GM23338 (cell line): ENCODE data around the gene S100A8. TPM values are rescaled to one million over a fixed set of nuclear protein-coding genes. Genes with fewer than 3 reads are reported as not detected.

Source experiments
- ATAC-seq: fragments of 200-7000 bp; cut with Tn5 transposase; 3 replicates; pipeline ENCODE4 v1.9.1; 2020
- DNase-seq: peaks from one replicate; pipeline ENCODE4 v3.0.0-alpha.2; 2015; ENCODE audit warnings: low spot score
- H2AFZ ChIP-seq: fragments of 200-600 bp; sonication (generic); 2 replicates; pipeline ENCODE4 v1.8.0; 2016; ENCODE audit warnings: antibody characterized with exemption, mild to moderate bottlenecking, moderate library complexity
- H3F3A ChIP-seq: fragments of 200-600 bp; sonication (generic); replicated peaks from 2 replicates; pipeline ENCODE4 v1.8.0; 2017; ENCODE audit warnings: antibody characterized with exemption, mixed run types, low read depth
- H3K27ac ChIP-seq: fragments of 200-600 bp; sonication (generic); 2 replicates; pipeline ENCODE4 v1.6.1; 2016; ENCODE audit warnings: low read depth
- H3K27me3 ChIP-seq: fragments of 200-600 bp; sonication (generic); 2 replicates; pipeline ENCODE4 v1.8.0; 2016; ENCODE audit warnings: mild to moderate bottlenecking, mixed run types, moderate library complexity; ENCODE audit not compliant: insufficient read depth
- H3K36me3 ChIP-seq: fragments of 200-600 bp; sonication (generic); 2 replicates; pipeline ENCODE4 v1.8.0; 2016; ENCODE audit warnings: mild to moderate bottlenecking; ENCODE audit not compliant: insufficient read depth
- H3K4me1 ChIP-seq: fragments of 200-600 bp; sonication (generic); 2 replicates; pipeline ENCODE4 v1.8.0; 2016; ENCODE audit warnings: mild to moderate bottlenecking, moderate library complexity; ENCODE audit not compliant: insufficient read depth
- H3K4me2 ChIP-seq: fragments of 200-600 bp; sonication (generic); 2 replicates; pipeline ENCODE4 v1.7.1; 2017; ENCODE audit warnings: mixed run types
- H3K4me3 ChIP-seq: fragments of 200-600 bp; sonication (generic); 2 replicates; pipeline ENCODE4 v1.6.1; 2016; ENCODE audit warnings: mixed run types
- H3K79me2 ChIP-seq: fragments of 200-600 bp; sonication (generic); replicated peaks from 2 replicates; pipeline ENCODE4 v1.8.0; 2017; ENCODE audit warnings: mild to moderate bottlenecking; ENCODE audit not compliant: insufficient read depth
- H3K9me2 ChIP-seq: fragments of 200-600 bp; sonication (generic); 2 replicates; pipeline ENCODE4 v1.8.0; 2017; ENCODE audit not compliant: insufficient read depth
- H4K20me1 ChIP-seq: fragments of 200-600 bp; sonication (generic); replicated peaks from 2 replicates; pipeline ENCODE4 v1.8.0; 2017; ENCODE audit warnings: mild to moderate bottlenecking; ENCODE audit not compliant: insufficient read depth
- H3K27ac Mint-ChIP-seq: 2 replicates; pipeline ENCODE4 v1.8.0; 2020; ENCODE audit warnings: inconsistent platforms, mild to moderate bottlenecking, moderate library complexity, mixed read lengths
- H3K27me3 Mint-ChIP-seq: 3 replicates; pipeline ENCODE4 v1.8.0; 2022; ENCODE audit warnings: low read depth, mild to moderate bottlenecking, moderate library complexity, mixed read lengths, inconsistent platforms; ENCODE audit not compliant: insufficient read depth, poor library complexity
- H3K36me3 Mint-ChIP-seq: 3 replicates; pipeline ENCODE4 v1.8.0; 2021; ENCODE audit warnings: low read depth, mild to moderate bottlenecking, inconsistent platforms, moderate library complexity, mixed read lengths
- H3K4me1 Mint-ChIP-seq: 3 replicates; pipeline ENCODE4 v1.8.0; 2020; ENCODE audit warnings: mild to moderate bottlenecking, inconsistent platforms, mixed read lengths
- H3K4me3 Mint-ChIP-seq: 3 replicates; pipeline ENCODE4 v1.8.0; 2021; ENCODE audit warnings: moderate library complexity, mild to moderate bottlenecking, inconsistent platforms, mixed read lengths
- H3K9me3 Mint-ChIP-seq: 3 replicates; pipeline ENCODE4 v1.8.0; 2020; ENCODE audit warnings: moderate library complexity, mild to moderate bottlenecking, inconsistent platforms, mixed read lengths
- EZH2phosphoT487 ChIP-seq: fragments of 200-600 bp; sonication (generic); IDR thresholded peaks from one replicate; pipeline ENCODE4 v1.8.1; 2018; ENCODE audit warnings: antibody characterized with exemption; ENCODE audit not compliant: unreplicated experiment
- JUNB ChIP-seq: IDR thresholded peaks from one replicate; pipeline ENCODE4 v1.6.1; 2016; ENCODE audit warnings: antibody characterized with exemption; ENCODE audit not compliant: unreplicated experiment
- STAT1 ChIP-seq: IDR thresholded peaks from one replicate; pipeline ENCODE4 v1.6.1; 2016; ENCODE audit warnings: antibody characterized with exemption; ENCODE audit not compliant: unreplicated experiment
- polyA plus RNA-seq: library from polyadenylated mRNA; unstranded; fragments of >200 nt; fragmentation: Nextera tagmentation; extraction: Ambion mirVana; gene quantifications from 2 replicates; pipeline ENCODE4 v1.2.1, GENCODE V29; 2016
- total RNA-seq: library from RNA; depleted of rRNA; stranded (reverse); fragments of >200 nt; shearing (Covaris generic); gene quantifications from 2 replicates; pipeline ENCODE4 v1.2.3, GENCODE V29; 2014
- TF ChIP-seq, protein P1 (sequence below), 2 experiments: fragments of 200-600 bp in 1 of 2; sonication (generic) in 1 of 2; conservative IDR thresholded peaks; 2 replicates each; pipeline versions ENCODE4 v1.5.1 to v1.6.1; 2016 to 2017; ENCODE audit warnings: antibody characterized with exemption in 2 of 2, low read depth in 2 of 2, mild to moderate bottlenecking in 2 of 2, moderate library complexity in 1 of 2
- TF ChIP-seq, protein P2 (sequence below): fragments of 250-450 bp; sonication (Bioruptor Pico); IDR thresholded peaks from 2 replicates; pipeline ENCODE4 v1.5.0; 2020; ENCODE audit warnings: mild to moderate bottlenecking, moderate library complexity

S100A8 gene
- total and polyA plus RNA-seq, 2 experiments from 2014 or later, result not detected

DNA sequence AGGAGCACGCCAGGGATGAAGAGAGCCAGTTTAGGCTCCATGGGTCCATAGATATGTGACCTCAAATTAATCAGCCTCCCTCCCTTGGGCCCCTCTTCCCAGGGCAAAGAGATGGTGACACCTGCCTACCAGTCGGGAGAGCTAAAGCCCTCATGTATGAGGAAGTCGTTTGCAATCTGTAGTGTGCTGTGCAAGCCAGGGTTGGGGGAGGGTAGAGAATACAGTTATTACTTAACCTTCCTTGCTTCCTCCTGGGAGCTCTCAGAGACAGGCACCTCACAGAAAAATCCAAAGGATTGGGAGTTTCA lies 46.2 kb downstream of the S100A8 start (continued):
- no peak for TF ChIP-seq JUNB

DNA sequence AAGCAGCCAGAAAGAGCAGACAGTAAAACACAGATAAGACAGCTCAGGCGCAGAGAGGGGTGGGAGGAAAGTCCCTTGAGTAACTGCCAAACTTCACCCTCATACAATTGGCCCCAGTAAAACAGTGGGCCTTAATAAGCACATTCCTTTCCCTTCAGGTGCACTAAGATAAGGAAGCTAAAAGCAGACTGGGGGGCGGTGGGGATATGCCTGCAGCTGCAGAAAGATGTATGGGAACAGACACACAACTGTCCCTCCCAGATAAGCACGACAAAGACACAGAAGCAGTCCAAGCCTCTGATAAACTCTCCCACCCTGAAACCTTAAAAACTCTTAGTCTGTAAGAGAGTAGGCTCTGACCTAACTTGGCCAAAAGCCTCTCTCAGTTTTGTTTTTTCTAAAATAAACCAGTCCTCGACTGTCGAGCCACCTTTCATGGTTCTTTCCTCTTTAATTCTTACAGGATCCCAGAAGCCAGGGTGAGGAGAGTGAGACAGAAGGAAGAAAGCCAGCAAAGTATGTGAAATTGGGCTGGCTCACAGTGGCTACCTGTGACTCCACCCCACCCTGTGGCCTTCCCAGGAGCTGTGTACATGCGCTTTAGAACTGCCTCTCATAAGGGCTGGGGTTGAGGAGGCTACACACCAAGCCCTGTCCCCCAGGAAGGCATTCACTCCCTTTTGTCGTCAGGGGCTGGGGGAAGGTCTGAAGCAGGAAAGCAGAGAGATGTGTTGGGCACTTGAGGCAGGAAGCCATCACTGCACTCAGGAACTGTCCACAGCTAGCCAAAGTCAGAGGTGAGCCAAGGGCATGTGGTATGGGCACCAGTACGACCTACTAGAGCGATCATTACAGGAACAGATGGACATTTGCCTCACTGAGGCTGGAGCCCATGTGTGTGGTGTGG lies 46.8 kb downstream of the S100A8 start:
- Histone ChIP-seq H3K4me3 (no peak overlapping the region), H3K27me3 (no peaks in the 10 kb centered on the region), H4K20me1 (no peaks in the 10 kb centered on the region), H3F3A (no peaks in the 10 kb centered on the region), H3K4me1 (no peaks in the 10 kb centered on the region), H3K79me2 (no peaks in the 10 kb centered on the region), H3K27ac (no peak overlapping the region), H3K4me2 (no peak overlapping the region), H3K36me3 (no peaks in the 10 kb centered on the region), H3K9me2 (peaks cover 13% of the 10 kb centered on the region), H2AFZ (no peak overlapping the region)
- Mint-ChIP-seq H3K27me3 (peaks cover 7% of the 10 kb centered on the region), H3K36me3 (no peaks in the 10 kb centered on the region), H3K27ac (no peak overlapping the region), H3K9me3 (no peaks in the 10 kb centered on the region), H3K4me3 (no peak overlapping the region), H3K4me1 (peaks cover 12% of the 10 kb centered on the region; the same call in 2 of the 3 replicates)
- TF ChIP-seq, protein P1, sequence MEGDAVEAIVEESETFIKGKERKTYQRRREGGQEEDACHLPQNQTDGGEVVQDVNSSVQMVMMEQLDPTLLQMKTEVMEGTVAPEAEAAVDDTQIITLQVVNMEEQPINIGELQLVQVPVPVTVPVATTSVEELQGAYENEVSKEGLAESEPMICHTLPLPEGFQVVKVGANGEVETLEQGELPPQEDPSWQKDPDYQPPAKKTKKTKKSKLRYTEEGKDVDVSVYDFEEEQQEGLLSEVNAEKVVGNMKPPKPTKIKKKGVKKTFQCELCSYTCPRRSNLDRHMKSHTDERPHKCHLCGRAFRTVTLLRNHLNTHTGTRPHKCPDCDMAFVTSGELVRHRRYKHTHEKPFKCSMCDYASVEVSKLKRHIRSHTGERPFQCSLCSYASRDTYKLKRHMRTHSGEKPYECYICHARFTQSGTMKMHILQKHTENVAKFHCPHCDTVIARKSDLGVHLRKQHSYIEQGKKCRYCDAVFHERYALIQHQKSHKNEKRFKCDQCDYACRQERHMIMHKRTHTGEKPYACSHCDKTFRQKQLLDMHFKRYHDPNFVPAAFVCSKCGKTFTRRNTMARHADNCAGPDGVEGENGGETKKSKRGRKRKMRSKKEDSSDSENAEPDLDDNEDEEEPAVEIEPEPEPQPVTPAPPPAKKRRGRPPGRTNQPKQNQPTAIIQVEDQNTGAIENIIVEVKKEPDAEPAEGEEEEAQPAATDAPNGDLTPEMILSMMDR (conservative IDR thresholded peaks at IDR 0.05; ENCODE audit: low read depth in 2 of 2), result no peak
- no peak for TF ChIP-seq JUNB
- no peak for TF ChIP-seq STAT1
- TF ChIP-seq, protein P2, sequence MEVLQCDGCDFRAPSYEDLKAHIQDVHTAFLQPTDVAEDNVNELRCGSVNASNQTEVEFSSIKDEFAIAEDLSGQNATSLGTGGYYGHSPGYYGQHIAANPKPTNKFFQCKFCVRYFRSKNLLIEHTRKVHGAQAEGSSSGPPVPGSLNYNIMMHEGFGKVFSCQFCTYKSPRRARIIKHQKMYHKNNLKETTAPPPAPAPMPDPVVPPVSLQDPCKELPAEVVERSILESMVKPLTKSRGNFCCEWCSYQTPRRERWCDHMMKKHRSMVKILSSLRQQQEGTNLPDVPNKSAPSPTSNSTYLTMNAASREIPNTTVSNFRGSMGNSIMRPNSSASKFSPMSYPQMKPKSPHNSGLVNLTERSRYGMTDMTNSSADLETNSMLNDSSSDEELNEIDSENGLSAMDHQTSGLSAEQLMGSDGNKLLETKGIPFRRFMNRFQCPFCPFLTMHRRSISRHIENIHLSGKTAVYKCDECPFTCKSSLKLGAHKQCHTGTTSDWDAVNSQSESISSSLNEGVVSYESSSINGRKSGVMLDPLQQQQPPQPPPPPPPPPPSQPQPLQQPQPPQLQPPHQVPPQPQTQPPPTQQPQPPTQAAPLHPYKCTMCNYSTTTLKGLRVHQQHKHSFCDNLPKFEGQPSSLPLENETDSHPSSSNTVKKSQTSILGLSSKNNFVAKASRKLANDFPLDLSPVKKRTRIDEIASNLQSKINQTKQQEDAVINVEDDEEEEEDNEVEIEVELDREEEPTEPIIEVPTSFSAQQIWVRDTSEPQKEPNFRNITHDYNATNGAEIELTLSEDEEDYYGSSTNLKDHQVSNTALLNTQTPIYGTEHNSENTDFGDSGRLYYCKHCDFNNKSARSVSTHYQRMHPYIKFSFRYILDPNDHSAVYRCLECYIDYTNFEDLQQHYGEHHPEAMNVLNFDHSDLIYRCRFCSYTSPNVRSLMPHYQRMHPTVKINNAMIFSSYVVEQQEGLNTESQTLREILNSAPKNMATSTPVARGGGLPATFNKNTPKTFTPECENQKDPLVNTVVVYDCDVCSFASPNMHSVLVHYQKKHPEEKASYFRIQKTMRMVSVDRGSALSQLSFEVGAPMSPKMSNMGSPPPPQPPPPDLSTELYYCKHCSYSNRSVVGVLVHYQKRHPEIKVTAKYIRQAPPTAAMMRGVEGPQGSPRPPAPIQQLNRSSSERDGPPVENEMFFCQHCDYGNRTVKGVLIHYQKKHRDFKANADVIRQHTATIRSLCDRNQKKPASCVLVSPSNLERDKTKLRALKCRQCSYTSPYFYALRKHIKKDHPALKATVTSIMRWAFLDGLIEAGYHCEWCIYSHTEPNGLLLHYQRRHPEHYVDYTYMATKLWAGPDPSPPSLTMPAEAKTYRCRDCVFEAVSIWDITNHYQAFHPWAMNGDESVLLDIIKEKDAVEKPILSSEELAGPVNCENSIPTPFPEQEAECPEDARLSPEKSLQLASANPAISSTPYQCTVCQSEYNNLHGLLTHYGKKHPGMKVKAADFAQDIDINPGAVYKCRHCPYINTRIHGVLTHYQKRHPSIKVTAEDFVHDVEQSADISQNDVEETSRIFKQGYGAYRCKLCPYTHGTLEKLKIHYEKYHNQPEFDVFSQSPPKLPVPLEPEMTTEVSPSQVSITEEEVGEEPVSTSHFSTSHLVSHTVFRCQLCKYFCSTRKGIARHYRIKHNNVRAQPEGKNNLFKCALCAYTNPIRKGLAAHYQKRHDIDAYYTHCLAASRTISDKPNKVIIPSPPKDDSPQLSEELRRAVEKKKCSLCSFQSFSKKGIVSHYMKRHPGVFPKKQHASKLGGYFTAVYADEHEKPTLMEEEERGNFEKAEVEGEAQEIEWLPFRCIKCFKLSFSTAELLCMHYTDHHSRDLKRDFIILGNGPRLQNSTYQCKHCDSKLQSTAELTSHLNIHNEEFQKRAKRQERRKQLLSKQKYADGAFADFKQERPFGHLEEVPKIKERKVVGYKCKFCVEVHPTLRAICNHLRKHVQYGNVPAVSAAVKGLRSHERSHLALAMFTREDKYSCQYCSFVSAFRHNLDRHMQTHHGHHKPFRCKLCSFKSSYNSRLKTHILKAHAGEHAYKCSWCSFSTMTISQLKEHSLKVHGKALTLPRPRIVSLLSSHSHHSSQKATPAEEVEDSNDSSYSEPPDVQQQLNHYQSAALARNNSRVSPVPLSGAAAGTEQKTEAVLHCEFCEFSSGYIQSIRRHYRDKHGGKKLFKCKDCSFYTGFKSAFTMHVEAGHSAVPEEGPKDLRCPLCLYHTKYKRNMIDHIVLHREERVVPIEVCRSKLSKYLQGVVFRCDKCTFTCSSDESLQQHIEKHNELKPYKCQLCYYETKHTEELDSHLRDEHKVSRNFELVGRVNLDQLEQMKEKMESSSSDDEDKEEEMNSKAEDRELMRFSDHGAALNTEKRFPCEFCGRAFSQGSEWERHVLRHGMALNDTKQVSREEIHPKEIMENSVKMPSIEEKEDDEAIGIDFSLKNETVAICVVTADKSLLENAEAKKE (CRISPR knock-in tag), result no peak
- no peak for TF ChIP-seq EZH2phosphoT487
- DNase-seq, result no peak
- no peak for ATAC-seq
